HEK293 (cell line): Measurements from ENCODE around the gene ATP5F1D.

ENCODE experiments used
- CTCF ChIA-PET: fragments of 350-600 bp; formaldehyde crosslinking; extraction: SDS; loops from one replicate; lab custom pipeline; 2021; ENCODE audit warnings: antibody characterized with exemption; lab: Yijun Ruan, JAX
- POLR2A ChIA-PET: fragments of 300-600 bp; formaldehyde crosslinking; extraction: SDS; loops from one replicate; lab custom pipeline; 2020; ENCODE audit warnings: antibody characterized with exemption, inconsistent platforms; lab: Yijun Ruan, JAX
- H3K27ac ChIP-seq: fragments of 200-500 bp; sonication (Bioruptor generic); 2 replicates; pipeline ENCODE4 v1.5.1; 2014; ENCODE audit warnings: low read depth, low read length, control low read depth, inconsistent platforms; ENCODE audit errors: extremely low read depth
- H3K36me3 ChIP-seq, 2 experiments: fragments of 200-500 bp in 1 of 2; sonication (Bioruptor generic) in 1 of 2; 1 replicate in 1 of 2; 2 replicates in 1 of 2; pipeline ENCODE4 v1.5.1; 2014 to 2017; ENCODE audit warnings: inconsistent platforms in 2 of 2, low read length in 2 of 2; ENCODE audit not compliant: control insufficient read depth in 2 of 2, insufficient read depth in 1 of 2
- H3K4me1 ChIP-seq: fragments of 200-500 bp; sonication (Bioruptor generic); 2 replicates; pipeline ENCODE4 v1.5.1; 2014; ENCODE audit warnings: mild to moderate bottlenecking, low read length, inconsistent platforms; ENCODE audit not compliant: control insufficient read depth, insufficient read depth
- H3K4me3 ChIP-seq: 2 replicates; pipeline ENCODE4 v1.5.1; 2011; ENCODE audit warnings: low read depth, mild to moderate bottlenecking, control low read depth, low read length, moderate library complexity
- H3K9me3 ChIP-seq: fragments of 200-500 bp; sonication (Bioruptor generic); 2 replicates; pipeline ENCODE4 v1.5.1; 2014; ENCODE audit warnings: low read depth, low read length, inconsistent platforms; ENCODE audit not compliant: control insufficient read depth, insufficient read depth
- BCL11A ChIP-seq: fragments of 450-650 bp; formaldehyde crosslinking; IDR thresholded peaks from 2 replicates; pipeline ENCODE4 v1.5.1; 2016; ENCODE audit warnings: low read depth, missing biosample characterization, missing genetic modification characterization
- GLIS1 ChIP-seq: fragments of 450-650 bp; formaldehyde crosslinking; IDR thresholded peaks from 2 replicates; pipeline ENCODE4 v1.5.1; 2016; ENCODE audit warnings: missing biosample characterization, missing genetic modification characterization
- PRDM4 ChIP-seq: fragments of 450-650 bp; formaldehyde crosslinking; IDR thresholded peaks from 2 replicates; pipeline ENCODE4 v1.5.1; 2017; ENCODE audit warnings: missing biosample characterization, missing genetic modification characterization
- SETDB1 ChIP-seq: IDR thresholded peaks from one replicate; pipeline ENCODE4 v1.6.1; 2017; ENCODE audit warnings: mild to moderate bottlenecking, low read length, moderate library complexity, mixed read lengths; ENCODE audit not compliant: insufficient read length
- SP2 ChIP-seq: fragments of 450-650 bp; formaldehyde crosslinking; IDR thresholded peaks from 2 replicates; pipeline ENCODE4 v1.5.1; 2016; ENCODE audit warnings: missing biosample characterization, missing genetic modification characterization
- ZBTB20 ChIP-seq: fragments of 450-650 bp; formaldehyde crosslinking; IDR thresholded peaks from 2 replicates; pipeline ENCODE4 v1.5.1; 2016; ENCODE audit warnings: missing biosample characterization, missing genetic modification characterization
- ZNF140 ChIP-seq: fragments of 450-650 bp; formaldehyde crosslinking; IDR thresholded peaks from 2 replicates; pipeline ENCODE4 v1.5.1; 2016; ENCODE audit warnings: missing biosample characterization, missing genetic modification characterization
- ZNF473 ChIP-seq: fragments of 450-650 bp; formaldehyde crosslinking; IDR thresholded peaks from 2 replicates; pipeline ENCODE4 v1.5.1; 2017; ENCODE audit warnings: missing biosample characterization, missing genetic modification characterization
- ZNF555 ChIP-seq: fragments of 450-650 bp; formaldehyde crosslinking; conservative IDR thresholded peaks from 2 replicates; pipeline ENCODE4 v1.5.1; 2017; ENCODE audit warnings: missing biosample characterization, mild to moderate bottlenecking, missing genetic modification characterization, inconsistent platforms
- ZNF561 ChIP-seq: fragments of 450-650 bp; IDR thresholded peaks from 2 replicates; pipeline ENCODE4 v1.5.1; 2018; ENCODE audit warnings: missing biosample characterization, missing genetic modification characterization, borderline replicate concordance
- ZNF624 ChIP-seq: fragments of 450-650 bp; formaldehyde crosslinking; IDR thresholded peaks from 2 replicates; pipeline ENCODE4 v1.5.1; 2017; ENCODE audit warnings: missing biosample characterization, missing genetic modification characterization
- ZNF654 ChIP-seq: fragments of 450-650 bp; formaldehyde crosslinking; IDR thresholded peaks from 2 replicates; pipeline ENCODE4 v1.5.1; 2016; ENCODE audit warnings: low read depth, missing biosample characterization, missing genetic modification characterization
- ZNF843 ChIP-seq: fragments of 450-650 bp; formaldehyde crosslinking; IDR thresholded peaks from 2 replicates; pipeline ENCODE4 v1.5.1; 2016; ENCODE audit warnings: missing biosample characterization, missing genetic modification characterization
- TF ChIP-seq, protein P1 (sequence below): fragments of 450-650 bp; formaldehyde crosslinking; IDR thresholded peaks from 2 replicates; pipeline ENCODE4 v1.5.1; 2016; ENCODE audit warnings: missing biosample characterization, missing genetic modification characterization
- TF ChIP-seq, protein P2 (sequence below): fragments of 450-650 bp; formaldehyde crosslinking; IDR thresholded peaks from 2 replicates; pipeline ENCODE4 v1.5.1; 2016; ENCODE audit warnings: missing biosample characterization, missing genetic modification characterization
- TF ChIP-seq, protein P3 (sequence below): sonication (generic); formaldehyde crosslinking; IDR thresholded peaks from 2 replicates; pipeline ENCODE4 v1.8.1; 2022; ENCODE audit warnings: mild to moderate bottlenecking, moderate library complexity, missing genetic modification reagents
- TF ChIP-seq, protein P4 (sequence below): fragments of 450-650 bp; formaldehyde crosslinking; IDR thresholded peaks from 2 replicates; pipeline ENCODE4 v1.5.1; 2016; ENCODE audit warnings: missing biosample characterization, missing genetic modification characterization, borderline replicate concordance
- TF ChIP-seq, protein P5 (sequence below): fragments of 450-650 bp; formaldehyde crosslinking; IDR thresholded peaks from 2 replicates; pipeline ENCODE4 v1.5.1; 2016; ENCODE audit warnings: missing biosample characterization, missing genetic modification characterization

Gene ATP5F1D

DNA sequence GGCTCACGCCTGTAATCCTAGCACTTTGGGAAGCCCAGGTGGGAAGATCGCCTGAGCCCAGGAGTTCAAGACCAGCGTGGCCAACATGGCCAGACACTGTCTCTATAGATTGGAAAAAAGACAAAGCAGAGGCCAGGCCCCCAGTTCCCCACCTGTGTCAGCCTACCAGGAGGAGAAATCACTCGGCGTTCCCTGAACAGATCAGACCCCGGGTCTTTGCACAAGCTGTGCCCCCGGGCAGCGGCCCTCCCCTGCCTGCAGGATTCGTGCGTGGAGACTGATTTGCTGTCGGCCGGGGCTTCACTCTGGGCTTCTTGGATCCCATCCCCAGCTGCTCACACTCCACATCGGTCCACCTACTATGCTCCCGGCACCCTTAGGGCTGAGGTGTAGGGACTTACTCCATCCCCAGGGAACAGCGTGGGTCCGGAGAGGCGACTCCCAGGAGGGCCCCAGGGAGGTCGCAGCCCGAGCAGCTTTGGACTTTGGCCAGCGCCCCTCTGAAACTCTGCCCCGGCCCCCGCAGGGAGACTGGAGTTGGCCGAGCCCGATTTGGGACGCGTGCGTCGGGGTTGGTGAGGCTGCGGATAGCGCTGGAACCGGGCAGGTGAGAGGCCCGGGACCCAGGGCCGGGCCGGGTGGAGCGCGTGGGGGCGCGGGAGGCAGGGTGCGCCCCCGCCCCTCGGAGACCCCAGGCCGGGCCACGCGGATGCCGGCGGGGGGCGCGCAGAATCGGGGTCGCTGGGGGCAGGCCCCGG lies 43.6 kb downstream of the ATP5F1D start (continued):
- TF ChIP-seq SETDB1 (no peak), ZNF654 (no peak), ZNF561 (no peak), ZNF624 (tag by site-specific recombination) (no peak), PRDM4 (tag by site-specific recombination) (no peak), ZNF473 (tag by site-specific recombination) (no peak), GLIS1 (peak; percentile 84), ZNF555 (tag by site-specific recombination) (no peak), SP2 (tag by site-specific recombination) (0 out of 2 replicates have a peak, but pooled peaks have one; percentile 5)
- TF ChIP-seq, protein P1, sequence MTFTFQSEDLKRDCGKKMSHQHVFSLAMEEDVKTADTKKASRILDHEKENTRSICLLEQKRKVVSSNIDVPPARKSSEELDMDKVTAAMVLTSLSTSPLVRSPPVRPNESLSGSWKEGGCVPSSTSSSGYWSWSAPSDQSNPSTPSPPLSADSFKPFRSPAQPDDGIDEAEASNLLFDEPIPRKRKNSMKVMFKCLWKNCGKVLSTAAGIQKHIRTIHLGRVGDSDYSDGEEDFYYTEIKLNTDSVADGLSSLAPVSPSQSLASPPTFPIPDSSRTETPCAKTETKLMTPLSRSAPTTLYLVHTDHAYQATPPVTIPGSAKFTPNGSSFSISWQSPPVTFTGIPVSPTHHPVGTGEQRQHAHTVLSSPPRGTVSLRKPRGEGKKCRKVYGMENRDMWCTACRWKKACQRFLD (tag by site-specific recombination) = no peak
- TF ChIP-seq, protein P2, sequence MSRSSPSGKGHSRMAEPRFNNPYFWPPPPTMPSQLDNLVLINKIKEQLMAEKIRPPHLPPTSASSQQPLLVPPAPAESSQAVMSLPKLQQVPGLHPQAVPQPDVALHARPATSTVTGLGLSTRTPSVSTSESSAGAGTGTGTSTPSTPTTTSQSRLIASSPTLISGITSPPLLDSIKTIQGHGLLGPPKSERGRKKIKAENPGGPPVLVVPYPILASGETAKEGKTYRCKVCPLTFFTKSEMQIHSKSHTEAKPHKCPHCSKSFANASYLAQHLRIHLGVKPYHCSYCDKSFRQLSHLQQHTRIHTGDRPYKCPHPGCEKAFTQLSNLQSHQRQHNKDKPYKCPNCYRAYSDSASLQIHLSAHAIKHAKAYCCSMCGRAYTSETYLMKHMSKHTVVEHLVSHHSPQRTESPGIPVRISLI (tag by site-specific recombination) = no peak
- TF ChIP-seq, protein P3, sequence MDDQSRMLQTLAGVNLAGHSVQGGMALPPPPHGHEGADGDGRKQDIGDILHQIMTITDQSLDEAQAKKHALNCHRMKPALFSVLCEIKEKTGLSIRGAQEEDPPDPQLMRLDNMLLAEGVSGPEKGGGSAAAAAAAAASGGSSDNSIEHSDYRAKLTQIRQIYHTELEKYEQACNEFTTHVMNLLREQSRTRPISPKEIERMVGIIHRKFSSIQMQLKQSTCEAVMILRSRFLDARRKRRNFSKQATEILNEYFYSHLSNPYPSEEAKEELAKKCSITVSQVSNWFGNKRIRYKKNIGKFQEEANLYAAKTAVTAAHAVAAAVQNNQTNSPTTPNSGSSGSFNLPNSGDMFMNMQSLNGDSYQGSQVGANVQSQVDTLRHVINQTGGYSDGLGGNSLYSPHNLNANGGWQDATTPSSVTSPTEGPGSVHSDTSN (CRISPR knock-in tag) = no peak

DNA sequence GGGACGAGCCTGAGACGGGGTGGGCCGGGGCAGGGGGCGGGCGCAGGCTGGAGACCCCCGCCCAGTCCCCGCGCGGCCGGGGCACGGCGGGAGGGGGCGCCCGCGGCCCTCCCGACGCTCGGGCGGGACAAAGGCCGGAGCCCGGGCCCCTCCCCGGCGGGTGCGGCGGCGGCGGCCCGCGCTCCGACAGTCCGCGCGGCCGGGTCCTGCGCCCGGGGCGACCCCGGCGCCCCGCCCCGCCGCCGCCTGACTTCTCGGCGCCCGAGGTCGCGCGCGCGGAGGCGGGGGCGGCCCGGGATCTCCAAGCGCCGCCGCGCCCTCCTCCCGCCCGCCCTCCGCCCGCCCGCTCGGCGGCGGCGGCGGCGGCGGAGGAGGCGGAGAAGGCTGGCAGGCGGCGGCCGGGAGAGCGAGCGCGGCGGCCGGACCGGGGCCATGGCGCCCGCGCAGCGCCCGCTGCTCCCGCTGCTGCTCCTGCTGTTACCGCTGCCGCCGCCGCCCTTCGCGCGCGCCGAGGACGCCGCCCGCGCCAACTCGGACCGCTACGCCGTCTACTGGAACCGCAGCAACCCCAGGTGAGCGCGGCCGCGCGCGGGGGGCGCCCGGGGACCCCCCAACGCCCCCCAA lies 44.3 kb downstream of the ATP5F1D start, which contains the start of gene EFNA2:
Gene EFNA2, plus strand, starts transcription at position 137 of the 624 bp plus-strand sequence. Its CDS starts 296 bp downstream, at position 433.
- peak within 1 kb of the TSS; percentile 9; the same call in 1 of the 2 replicates for H3K27ac ChIP-seq
- H3K9me3 ChIP-seq = no peaks in the 10 kb centered on the region
- no peaks in the 10 kb centered on the region for H3K36me3 ChIP-seq
- peaks cover 5% of the 10 kb centered on the region for H3K4me1 ChIP-seq
- peak within 1 kb of the TSS; percentile 34 for H3K4me3 ChIP-seq
- ChIA-PET POLR2A (no interaction called here), CTCF (interaction anchor here (0.6 to 1.0 kb wide), 3 partner anchors 20 to 86 kb away, joined by 3 to 6 read pairs (median 5); no protein-coding TSS in a partner anchor)
- TF ChIP-seq, protein P4, sequence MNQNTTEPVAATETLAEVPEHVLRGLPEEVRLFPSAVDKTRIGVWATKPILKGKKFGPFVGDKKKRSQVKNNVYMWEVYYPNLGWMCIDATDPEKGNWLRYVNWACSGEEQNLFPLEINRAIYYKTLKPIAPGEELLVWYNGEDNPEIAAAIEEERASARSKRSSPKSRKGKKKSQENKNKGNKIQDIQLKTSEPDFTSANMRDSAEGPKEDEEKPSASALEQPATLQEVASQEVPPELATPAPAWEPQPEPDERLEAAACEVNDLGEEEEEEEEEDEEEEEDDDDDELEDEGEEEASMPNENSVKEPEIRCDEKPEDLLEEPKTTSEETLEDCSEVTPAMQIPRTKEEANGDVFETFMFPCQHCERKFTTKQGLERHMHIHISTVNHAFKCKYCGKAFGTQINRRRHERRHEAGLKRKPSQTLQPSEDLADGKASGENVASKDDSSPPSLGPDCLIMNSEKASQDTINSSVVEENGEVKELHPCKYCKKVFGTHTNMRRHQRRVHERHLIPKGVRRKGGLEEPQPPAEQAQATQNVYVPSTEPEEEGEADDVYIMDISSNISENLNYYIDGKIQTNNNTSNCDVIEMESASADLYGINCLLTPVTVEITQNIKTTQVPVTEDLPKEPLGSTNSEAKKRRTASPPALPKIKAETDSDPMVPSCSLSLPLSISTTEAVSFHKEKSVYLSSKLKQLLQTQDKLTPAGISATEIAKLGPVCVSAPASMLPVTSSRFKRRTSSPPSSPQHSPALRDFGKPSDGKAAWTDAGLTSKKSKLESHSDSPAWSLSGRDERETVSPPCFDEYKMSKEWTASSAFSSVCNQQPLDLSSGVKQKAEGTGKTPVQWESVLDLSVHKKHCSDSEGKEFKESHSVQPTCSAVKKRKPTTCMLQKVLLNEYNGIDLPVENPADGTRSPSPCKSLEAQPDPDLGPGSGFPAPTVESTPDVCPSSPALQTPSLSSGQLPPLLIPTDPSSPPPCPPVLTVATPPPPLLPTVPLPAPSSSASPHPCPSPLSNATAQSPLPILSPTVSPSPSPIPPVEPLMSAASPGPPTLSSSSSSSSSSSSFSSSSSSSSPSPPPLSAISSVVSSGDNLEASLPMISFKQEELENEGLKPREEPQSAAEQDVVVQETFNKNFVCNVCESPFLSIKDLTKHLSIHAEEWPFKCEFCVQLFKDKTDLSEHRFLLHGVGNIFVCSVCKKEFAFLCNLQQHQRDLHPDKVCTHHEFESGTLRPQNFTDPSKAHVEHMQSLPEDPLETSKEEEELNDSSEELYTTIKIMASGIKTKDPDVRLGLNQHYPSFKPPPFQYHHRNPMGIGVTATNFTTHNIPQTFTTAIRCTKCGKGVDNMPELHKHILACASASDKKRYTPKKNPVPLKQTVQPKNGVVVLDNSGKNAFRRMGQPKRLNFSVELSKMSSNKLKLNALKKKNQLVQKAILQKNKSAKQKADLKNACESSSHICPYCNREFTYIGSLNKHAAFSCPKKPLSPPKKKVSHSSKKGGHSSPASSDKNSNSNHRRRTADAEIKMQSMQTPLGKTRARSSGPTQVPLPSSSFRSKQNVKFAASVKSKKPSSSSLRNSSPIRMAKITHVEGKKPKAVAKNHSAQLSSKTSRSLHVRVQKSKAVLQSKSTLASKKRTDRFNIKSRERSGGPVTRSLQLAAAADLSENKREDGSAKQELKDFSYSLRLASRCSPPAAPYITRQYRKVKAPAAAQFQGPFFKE (tag by site-specific recombination) = no peak
- TF ChIP-seq ZBTB20 (no peak), ZNF843 (tag by site-specific recombination) (no peak), BCL11A (tag by site-specific recombination) (no peak), ZNF140 (no peak)
- TF ChIP-seq, protein P5, sequence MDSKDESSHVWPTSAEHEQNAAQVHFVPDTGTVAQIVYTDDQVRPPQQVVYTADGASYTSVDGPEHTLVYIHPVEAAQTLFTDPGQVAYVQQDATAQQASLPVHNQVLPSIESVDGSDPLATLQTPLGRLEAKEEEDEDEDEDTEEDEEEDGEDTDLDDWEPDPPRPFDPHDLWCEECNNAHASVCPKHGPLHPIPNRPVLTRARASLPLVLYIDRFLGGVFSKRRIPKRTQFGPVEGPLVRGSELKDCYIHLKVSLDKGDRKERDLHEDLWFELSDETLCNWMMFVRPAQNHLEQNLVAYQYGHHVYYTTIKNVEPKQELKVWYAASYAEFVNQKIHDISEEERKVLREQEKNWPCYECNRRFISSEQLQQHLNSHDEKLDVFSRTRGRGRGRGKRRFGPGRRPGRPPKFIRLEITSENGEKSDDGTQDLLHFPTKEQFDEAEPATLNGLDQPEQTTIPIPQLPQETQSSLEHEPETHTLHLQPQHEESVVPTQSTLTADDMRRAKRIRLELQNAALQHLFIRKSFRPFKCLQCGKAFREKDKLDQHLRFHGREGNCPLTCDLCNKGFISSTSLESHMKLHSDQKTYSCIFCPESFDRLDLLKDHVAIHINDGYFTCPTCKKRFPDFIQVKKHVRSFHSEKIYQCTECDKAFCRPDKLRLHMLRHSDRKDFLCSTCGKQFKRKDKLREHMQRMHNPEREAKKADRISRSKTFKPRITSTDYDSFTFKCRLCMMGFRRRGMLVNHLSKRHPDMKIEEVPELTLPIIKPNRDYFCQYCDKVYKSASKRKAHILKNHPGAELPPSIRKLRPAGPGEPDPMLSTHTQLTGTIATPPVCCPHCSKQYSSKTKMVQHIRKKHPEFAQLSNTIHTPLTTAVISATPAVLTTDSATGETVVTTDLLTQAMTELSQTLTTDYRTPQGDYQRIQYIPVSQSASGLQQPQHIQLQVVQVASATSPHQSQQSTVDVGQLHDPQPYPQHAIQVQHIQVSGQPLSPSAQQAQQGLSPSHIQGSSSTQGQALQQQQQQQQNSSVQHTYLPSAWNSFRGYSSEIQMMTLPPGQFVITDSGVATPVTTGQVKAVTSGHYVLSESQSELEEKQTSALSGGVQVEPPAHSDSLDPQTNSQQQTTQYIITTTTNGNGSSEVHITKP (tag by site-specific recombination) = no peak
